Breast epithelium (tissue), 3 donors: ENCODE measurements around the gene NAP1L3.

Source experiments
- POLR2A ChIP-seq: fragments of 450-650 bp; IDR thresholded peaks from one replicate; pipeline ENCODE4 v1.6.1; 2016; ENCODE audit warnings: antibody characterized with exemption, mild to moderate bottlenecking, moderate library complexity
- TF ChIP-seq, protein P1 (sequence below), 3 donors: fragments of 450-650 bp; IDR thresholded peaks; one replicate each; pipeline ENCODE4 v1.5.1; 2016 to 2017; ENCODE audit warnings: antibody characterized with exemption in 3 of 3, mild to moderate bottlenecking in 3 of 3, moderate library complexity in 3 of 3

DNA sequence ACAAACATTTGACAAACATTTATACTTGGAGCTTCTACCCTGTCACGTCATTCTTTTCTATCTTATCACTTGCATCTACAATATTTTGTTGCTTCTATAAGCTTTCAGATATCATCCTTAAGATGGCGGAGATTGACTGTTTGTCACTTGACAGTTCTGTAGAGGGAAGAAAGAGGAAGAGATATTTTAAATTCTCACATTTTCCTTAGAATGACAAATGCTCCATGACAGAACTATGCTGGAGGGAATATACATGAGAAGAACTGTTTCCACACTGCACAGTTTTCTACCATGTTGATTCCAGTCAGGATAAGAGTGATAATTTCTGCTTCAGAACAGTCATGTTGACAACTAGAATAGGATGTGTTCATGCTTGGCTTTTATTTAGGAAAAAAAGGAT lies 30.3 kb upstream of the NAP1L3 start:
- TF ChIP-seq, protein P1, sequence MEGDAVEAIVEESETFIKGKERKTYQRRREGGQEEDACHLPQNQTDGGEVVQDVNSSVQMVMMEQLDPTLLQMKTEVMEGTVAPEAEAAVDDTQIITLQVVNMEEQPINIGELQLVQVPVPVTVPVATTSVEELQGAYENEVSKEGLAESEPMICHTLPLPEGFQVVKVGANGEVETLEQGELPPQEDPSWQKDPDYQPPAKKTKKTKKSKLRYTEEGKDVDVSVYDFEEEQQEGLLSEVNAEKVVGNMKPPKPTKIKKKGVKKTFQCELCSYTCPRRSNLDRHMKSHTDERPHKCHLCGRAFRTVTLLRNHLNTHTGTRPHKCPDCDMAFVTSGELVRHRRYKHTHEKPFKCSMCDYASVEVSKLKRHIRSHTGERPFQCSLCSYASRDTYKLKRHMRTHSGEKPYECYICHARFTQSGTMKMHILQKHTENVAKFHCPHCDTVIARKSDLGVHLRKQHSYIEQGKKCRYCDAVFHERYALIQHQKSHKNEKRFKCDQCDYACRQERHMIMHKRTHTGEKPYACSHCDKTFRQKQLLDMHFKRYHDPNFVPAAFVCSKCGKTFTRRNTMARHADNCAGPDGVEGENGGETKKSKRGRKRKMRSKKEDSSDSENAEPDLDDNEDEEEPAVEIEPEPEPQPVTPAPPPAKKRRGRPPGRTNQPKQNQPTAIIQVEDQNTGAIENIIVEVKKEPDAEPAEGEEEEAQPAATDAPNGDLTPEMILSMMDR (IDR thresholded peaks at IDR 0.05): no peak
- TF ChIP-seq POLR2A: no peak
